ENCODE data around the gene NEDD4L.
"Not testable (repeated sequence)": the region's sequence is repeated elsewhere in the genome, so short reads cannot be mapped to it uniquely, and the experiment has no call there.

Gene NEDD4L

GRCh38 chr18:58239879-58240278 is 195.9 kb downstream of the NEDD4L start:
- no peak for DNase-seq (ENCODE audit: low read depth)

- DNase-seq (ENCODE audit: low read depth): no peak
These were observed 197.1 kb downstream of the NEDD4L start for GRCh38 chr18:58241026-58241679.

GRCh38 chr18:58241877-58242276 is 197.9 kb downstream of the NEDD4L start:
- DNase-seq (ENCODE audit: low read depth): no peak

- DNase-seq (ENCODE audit: low read depth): no peak
These were observed 198.4 kb downstream of the NEDD4L start for GRCh38 chr18:58242435-58242834.

- DNase-seq (ENCODE audit: low read depth): no peak
These were observed 198.9 kb downstream of the NEDD4L start for GRCh38 chr18:58242968-58243367.

- no peak for DNase-seq (ENCODE audit: low read depth)
These were observed 199.4 kb downstream of the NEDD4L start for GRCh38 chr18:58243401-58243800.

GRCh38 chr18:58247363-58247834 is 203.4 kb downstream of the NEDD4L start:
- DNase-seq (ENCODE audit: low read depth): no peak

GRCh38 chr18:58249712-58250111 is 205.7 kb downstream of the NEDD4L start:
- no peak for DNase-seq (ENCODE audit: low read depth)

- DNase-seq (ENCODE audit: low read depth): no peak
These were observed 207.4 kb downstream of the NEDD4L start for GRCh38 chr18:58251416-58251815.

GRCh38 chr18:58252166-58252565 is 208.1 kb downstream of the NEDD4L start:
- no peak for DNase-seq (ENCODE audit: low read depth)

- no peak for DNase-seq (ENCODE audit: low read depth)
These were observed 209.3 kb downstream of the NEDD4L start for GRCh38 chr18:58253318-58253717.

GRCh38 chr18:58253871-58254270 is 209.8 kb downstream of the NEDD4L start:
- DNase-seq (ENCODE audit: low read depth): no peak

- no peak for DNase-seq (ENCODE audit: low read depth)
These were observed 211.0 kb downstream of the NEDD4L start for GRCh38 chr18:58254873-58255511.

- no peak for DNase-seq (ENCODE audit: low read depth)
These were observed 211.8 kb downstream of the NEDD4L start for GRCh38 chr18:58255701-58256311.

- no peak for DNase-seq (ENCODE audit: low read depth)
These were observed 212.5 kb downstream of the NEDD4L start for GRCh38 chr18:58256316-58257080.

GRCh38 chr18:58257461-58257860 is 213.4 kb downstream of the NEDD4L start:
- no peak for DNase-seq (ENCODE audit: low read depth)

GRCh38 chr18:58258692-58259342 is 214.8 kb downstream of the NEDD4L start:
- DNase-seq (ENCODE audit: low read depth): no peak

- DNase-seq (ENCODE audit: low read depth): no peak
These were observed 219.3 kb downstream of the NEDD4L start for GRCh38 chr18:58263055-58263957.

GRCh38 chr18:58264075-58264474 is 220.0 kb downstream of the NEDD4L start:
- DNase-seq (ENCODE audit: low read depth): no peak

- DNase-seq (ENCODE audit: low read depth): no peak
These were observed 220.8 kb downstream of the NEDD4L start for GRCh38 chr18:58264840-58265239.

- DNase-seq (ENCODE audit: low read depth): not testable (repeated sequence)
These were observed 221.5 kb downstream of the NEDD4L start for GRCh38 chr18:58265489-58265888.

Measured in stimulated activated CD8-positive, alpha-beta memory T cell treated with anti-CD3 and anti-CD28 coated beads, Interleukin-15, amount 100 ng/mL, for 1 hour (primary cell).